ENCODE measurements around the gene OR8G5. TPM values are rescaled to one million over a fixed set of nuclear protein-coding genes. Genes with fewer than 3 reads are reported as not detected.

Gene OR8G5
- total RNA-seq, 1 experiment from 2014 or later: not detected

DNA sequence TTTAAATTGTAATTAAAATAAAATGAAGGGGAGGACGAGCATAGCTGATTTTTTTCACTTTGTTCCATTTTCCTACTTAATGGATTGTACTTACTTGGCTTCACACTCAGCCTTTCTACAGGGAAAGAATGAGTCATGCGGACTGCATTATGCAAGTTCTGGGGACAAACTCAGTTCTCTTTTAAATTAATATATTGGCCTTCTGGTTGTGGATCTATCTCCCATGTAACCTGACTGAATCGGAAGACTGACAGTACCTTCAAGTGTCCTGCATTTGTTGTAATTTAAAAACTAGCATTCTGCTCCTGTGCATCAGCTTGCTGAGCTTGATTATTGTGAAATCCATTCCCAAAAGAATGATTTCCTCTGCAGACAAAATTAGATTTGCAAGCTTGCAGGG lies 45.4 kb downstream of the OR8G5 start:
- Histone ChIP-seq H3K4me1 (ENCODE audit: insufficient read depth, low read length, poor library complexity, severe bottlenecking) (peaks cover 10% of the 10 kb centered on the region), H3K36me3 (ENCODE audit: insufficient read depth, low read length, poor library complexity, severe bottlenecking) (no peaks in the 10 kb centered on the region), H3K4me3 (ENCODE audit: low read depth, low read length, poor library complexity, severe bottlenecking) (no peak overlapping the region), H3K27ac (ENCODE audit: low read depth, low read length, poor library complexity, severe bottlenecking) (no peak overlapping the region), H3K9me3 (ENCODE audit: low read depth, low read length, poor library complexity, severe bottlenecking) (peaks cover 4% of the 10 kb centered on the region), H3K27me3 (replicated peaks; ENCODE audit: insufficient read depth, low read depth, low read length, poor library complexity) (no peaks in the 10 kb centered on the region)
- DNase-seq (ENCODE audit: low spot score): peak; percentile 28
- BruUV-seq (replicated peaks): no TSS peak
- ChIA-PET CTCF (no interaction called here), POLR2A (ENCODE audit: low non-redundant PET) (no interaction called here)
- intact Hi-C loops (cut with micrococcal nuclease; ENCODE audit: unreplicated experiment): no loop called here
- TF ChIP-seq EZH2 (IDR thresholded peaks at IDR 0.05; ENCODE audit: borderline replicate concordance, low read depth, low read length, poor library complexity, severe bottlenecking): no peak
- TF ChIP-seq, protein P1, sequence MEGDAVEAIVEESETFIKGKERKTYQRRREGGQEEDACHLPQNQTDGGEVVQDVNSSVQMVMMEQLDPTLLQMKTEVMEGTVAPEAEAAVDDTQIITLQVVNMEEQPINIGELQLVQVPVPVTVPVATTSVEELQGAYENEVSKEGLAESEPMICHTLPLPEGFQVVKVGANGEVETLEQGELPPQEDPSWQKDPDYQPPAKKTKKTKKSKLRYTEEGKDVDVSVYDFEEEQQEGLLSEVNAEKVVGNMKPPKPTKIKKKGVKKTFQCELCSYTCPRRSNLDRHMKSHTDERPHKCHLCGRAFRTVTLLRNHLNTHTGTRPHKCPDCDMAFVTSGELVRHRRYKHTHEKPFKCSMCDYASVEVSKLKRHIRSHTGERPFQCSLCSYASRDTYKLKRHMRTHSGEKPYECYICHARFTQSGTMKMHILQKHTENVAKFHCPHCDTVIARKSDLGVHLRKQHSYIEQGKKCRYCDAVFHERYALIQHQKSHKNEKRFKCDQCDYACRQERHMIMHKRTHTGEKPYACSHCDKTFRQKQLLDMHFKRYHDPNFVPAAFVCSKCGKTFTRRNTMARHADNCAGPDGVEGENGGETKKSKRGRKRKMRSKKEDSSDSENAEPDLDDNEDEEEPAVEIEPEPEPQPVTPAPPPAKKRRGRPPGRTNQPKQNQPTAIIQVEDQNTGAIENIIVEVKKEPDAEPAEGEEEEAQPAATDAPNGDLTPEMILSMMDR (conservative IDR thresholded peaks at IDR 0.05; ENCODE audit: low read depth, low read length): no peak

GRCh38 chr11:124302347-124303125 lies 46.4 kb downstream of the OR8G5 start:
- Histone ChIP-seq H3K36me3 (ENCODE audit: insufficient read depth, low read length, poor library complexity, severe bottlenecking) (no peaks in the 10 kb centered on the region), H3K4me1 (ENCODE audit: insufficient read depth, low read length, poor library complexity, severe bottlenecking) (peaks cover 10% of the 10 kb centered on the region), H3K27ac (ENCODE audit: low read depth, low read length, poor library complexity, severe bottlenecking) (no peak overlapping the region), H3K27me3 (replicated peaks; ENCODE audit: insufficient read depth, low read depth, low read length, poor library complexity) (no peaks in the 10 kb centered on the region), H3K9me3 (ENCODE audit: low read depth, low read length, poor library complexity, severe bottlenecking) (peaks cover 4% of the 10 kb centered on the region), H3K4me3 (ENCODE audit: low read depth, low read length, poor library complexity, severe bottlenecking) (no peak overlapping the region)
- intact Hi-C loops (cut with micrococcal nuclease; ENCODE audit: unreplicated experiment): no loop called here
- TF ChIP-seq EZH2 (IDR thresholded peaks at IDR 0.05; ENCODE audit: borderline replicate concordance, low read depth, low read length, poor library complexity, severe bottlenecking): no peak
- TF ChIP-seq, protein P1 (conservative IDR thresholded peaks at IDR 0.05; ENCODE audit: low read depth, low read length): no peak
- BruUV-seq (replicated peaks): no TSS peak
- ChIA-PET CTCF (no interaction called here), POLR2A (ENCODE audit: low non-redundant PET) (no interaction called here)
- DNase-seq (ENCODE audit: low spot score): peak; percentile 20

GRCh38 chr11:124307093-124307492 lies 50.9 kb downstream of the OR8G5 start:
- Histone ChIP-seq H3K9me3 (ENCODE audit: low read depth, low read length, poor library complexity, severe bottlenecking) (no peaks in the 10 kb centered on the region), H3K4me3 (ENCODE audit: low read depth, low read length, poor library complexity, severe bottlenecking) (no peak overlapping the region), H3K36me3 (ENCODE audit: insufficient read depth, low read length, poor library complexity, severe bottlenecking) (no peaks in the 10 kb centered on the region), H3K27ac (ENCODE audit: low read depth, low read length, poor library complexity, severe bottlenecking) (no peak overlapping the region), H3K4me1 (ENCODE audit: insufficient read depth, low read length, poor library complexity, severe bottlenecking) (peaks cover 2% of the 10 kb centered on the region), H3K27me3 (replicated peaks; ENCODE audit: insufficient read depth, low read depth, low read length, poor library complexity) (no peaks in the 10 kb centered on the region)
- TF ChIP-seq, protein P1 (conservative IDR thresholded peaks at IDR 0.05; ENCODE audit: low read depth, low read length): no peak
- no peak for TF ChIP-seq EZH2 (IDR thresholded peaks at IDR 0.05; ENCODE audit: borderline replicate concordance, low read depth, low read length, poor library complexity, severe bottlenecking)
- ChIA-PET CTCF (no interaction called here), POLR2A (ENCODE audit: low non-redundant PET) (no interaction called here)
- DNase-seq (ENCODE audit: low spot score): no peak
- BruUV-seq (replicated peaks): no TSS peak
- intact Hi-C loops (cut with micrococcal nuclease; ENCODE audit: unreplicated experiment): no loop called here

Measured in A673 (cell line).